KMS-11 (cell line): ENCODE data around the gene NCK2.

Source experiments
- H2AFZ ChIP-seq: fragments of 200-600 bp; sonication (generic); 2 replicates; pipeline ENCODE4 v1.6.1; 2016; ENCODE audit warnings: antibody characterized with exemption, mixed run types, low read depth
- H3K27ac ChIP-seq: fragments of 200-600 bp; sonication (generic); 2 replicates; pipeline ENCODE4 v1.6.1; 2016; ENCODE audit warnings: mild to moderate bottlenecking, mixed run types
- H3K27me3 ChIP-seq: fragments of 200-600 bp; sonication (generic); 2 replicates; pipeline ENCODE4 v1.6.1; 2017; ENCODE audit warnings: mild to moderate bottlenecking, low read depth, mixed run types, moderate library complexity; ENCODE audit not compliant: insufficient read depth
- H3K36me3 ChIP-seq: fragments of 200-600 bp; sonication (generic); 2 replicates; pipeline ENCODE4 v1.6.1; 2017; ENCODE audit warnings: mild to moderate bottlenecking, mixed run types; ENCODE audit not compliant: insufficient read depth
- H3K4me1 ChIP-seq: fragments of 200-600 bp; sonication (generic); 2 replicates; pipeline ENCODE4 v1.6.1; 2016; ENCODE audit warnings: mild to moderate bottlenecking, low read depth, mixed run types; ENCODE audit not compliant: poor library complexity, severe bottlenecking
- H3K4me2 ChIP-seq: fragments of 200-600 bp; sonication (generic); 2 replicates; pipeline ENCODE4 v1.7.0; 2016; ENCODE audit warnings: mild to moderate bottlenecking, mixed run types
- H3K4me3 ChIP-seq: fragments of 200-600 bp; sonication (generic); IDR thresholded peaks from 2 replicates; pipeline ENCODE4 v1.6.1; 2017; ENCODE audit warnings: low read depth, low read length, mixed read lengths; ENCODE audit not compliant: insufficient read depth
- H3K79me2 ChIP-seq: fragments of 200-600 bp; sonication (generic); 2 replicates; pipeline ENCODE4 v1.6.1; 2016; ENCODE audit warnings: low read depth, mixed run types; ENCODE audit not compliant: insufficient read depth
- H3K9ac ChIP-seq: fragments of 200-600 bp; sonication (generic); 2 replicates; pipeline ENCODE4 v1.6.1; 2016; ENCODE audit warnings: mild to moderate bottlenecking, mixed run types
- H4K20me1 ChIP-seq: fragments of 200-600 bp; sonication (generic); 2 replicates; pipeline ENCODE4 v1.6.1; 2016; ENCODE audit warnings: mild to moderate bottlenecking, mixed run types; ENCODE audit not compliant: insufficient read depth
- CTCF ChIP-seq: fragments of 200-600 bp; sonication (generic); conservative IDR thresholded peaks from 2 replicates; pipeline ENCODE4 v1.6.1; 2017; ENCODE audit warnings: low read depth, mild to moderate bottlenecking, antibody characterized with exemption, low read length, moderate library complexity, mixed read lengths

Gene NCK2

GRCh38 chr2:105873281-105873680, 128.6 kb downstream of the NCK2 start:
- Histone ChIP-seq H3K27ac (no peak overlapping the region), H4K20me1 (no peaks in the 10 kb centered on the region), H3K9ac (no peak overlapping the region), H3K4me1 (no peaks in the 10 kb centered on the region), H2AFZ (no peak overlapping the region), H3K36me3 (no peaks in the 10 kb centered on the region), H3K4me2 (no peak overlapping the region), H3K4me3 (no peak overlapping the region), H3K79me2 (no peaks in the 10 kb centered on the region), H3K27me3 (no peaks in the 10 kb centered on the region)
- TF ChIP-seq CTCF = no peak

DNA sequence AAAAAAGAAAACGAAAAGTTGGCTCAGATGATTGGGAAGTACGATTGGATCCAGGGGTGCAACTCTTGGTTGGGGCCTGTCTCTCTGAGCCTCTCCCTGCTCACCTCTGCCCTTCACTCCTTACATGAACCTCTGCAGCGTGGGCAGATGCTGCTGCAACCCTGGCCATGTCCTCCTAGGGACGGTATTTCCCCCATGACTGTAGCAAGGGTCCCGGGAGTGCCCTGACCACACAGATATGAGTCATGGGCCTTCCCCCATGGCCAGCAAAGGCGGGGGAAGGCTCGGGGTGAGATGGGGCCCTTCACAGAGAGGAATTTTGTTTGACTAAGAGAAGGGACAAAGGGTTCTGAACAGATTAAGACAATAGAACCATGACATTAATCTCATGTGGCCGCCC, 129.0 kb downstream of the NCK2 start:
- no peak overlapping the region for H3K27ac ChIP-seq
- no peaks in the 10 kb centered on the region for H3K4me1 ChIP-seq
- no peak overlapping the region for H2AFZ ChIP-seq
- no peaks in the 10 kb centered on the region for H3K27me3 ChIP-seq
- H3K36me3 ChIP-seq = no peaks in the 10 kb centered on the region
- no peak for TF ChIP-seq CTCF
- H3K4me3 ChIP-seq = no peak overlapping the region
- no peak overlapping the region for H3K9ac ChIP-seq
- no peaks in the 10 kb centered on the region for H4K20me1 ChIP-seq
- H3K79me2 ChIP-seq = no peaks in the 10 kb centered on the region
- H3K4me2 ChIP-seq = no peak overlapping the region

- Histone ChIP-seq H2AFZ (no peak overlapping the region), H3K4me3 (no peak overlapping the region), H3K4me2 (no peak overlapping the region), H3K4me1 (no peaks in the 10 kb centered on the region), H3K9ac (no peak overlapping the region), H3K79me2 (no peaks in the 10 kb centered on the region), H3K36me3 (no peaks in the 10 kb centered on the region), H4K20me1 (no peaks in the 10 kb centered on the region), H3K27ac (no peak overlapping the region), H3K27me3 (no peaks in the 10 kb centered on the region)
- TF ChIP-seq CTCF = no peak
These were observed 129.8 kb downstream of the NCK2 start for GRCh38 chr2:105874466-105874865.

GRCh38 chr2:105875241-105875640, 130.5 kb downstream of the NCK2 start:
- no peaks in the 10 kb centered on the region for H3K36me3 ChIP-seq
- no peaks in the 10 kb centered on the region for H3K79me2 ChIP-seq
- H3K27ac ChIP-seq = no peak overlapping the region
- no peaks in the 10 kb centered on the region for H3K27me3 ChIP-seq
- no peaks in the 10 kb centered on the region for H4K20me1 ChIP-seq
- no peak overlapping the region for H2AFZ ChIP-seq
- no peak overlapping the region for H3K4me3 ChIP-seq
- no peak overlapping the region for H3K4me2 ChIP-seq
- H3K9ac ChIP-seq = no peak overlapping the region
- TF ChIP-seq CTCF = no peak
- no peaks in the 10 kb centered on the region for H3K4me1 ChIP-seq

GRCh38 chr2:105876191-105876590, 131.5 kb downstream of the NCK2 start:
- H3K4me3 ChIP-seq = no peak overlapping the region
- H4K20me1 ChIP-seq = no peaks in the 10 kb centered on the region
- no peaks in the 10 kb centered on the region for H3K36me3 ChIP-seq
- no peak overlapping the region for H3K9ac ChIP-seq
- H3K4me1 ChIP-seq = no peaks in the 10 kb centered on the region
- no peak overlapping the region for H3K4me2 ChIP-seq
- no peaks in the 10 kb centered on the region for H3K79me2 ChIP-seq
- H2AFZ ChIP-seq = no peak overlapping the region
- H3K27me3 ChIP-seq = no peaks in the 10 kb centered on the region
- no peak overlapping the region for H3K27ac ChIP-seq
- no peak for TF ChIP-seq CTCF
